DND-41 (cell line): Measurements from ENCODE around the gene UNC5CL.

Source experiments
- ATAC-seq: fragments of 200-7000 bp; cut with Tn5 transposase; 3 replicates; pipeline ENCODE4 v1.9.1; 2021; ENCODE audit warnings: low read depth; ENCODE audit not compliant: insufficient read depth
- DNase-seq: peaks from one replicate; pipeline ENCODE4 v3.0.0-alpha.2; 2020
- H2AFZ ChIP-seq: 2 replicates; pipeline ENCODE4 v1.6.0; 2012; ENCODE audit warnings: low read depth, low read length
- H3K27ac ChIP-seq: 2 replicates; pipeline ENCODE4 v1.5.1; 2012; ENCODE audit warnings: low read length, inconsistent platforms
- H3K27me3 ChIP-seq: fragments of 200-600 bp; sonication (generic); 2 replicates; pipeline ENCODE4 v1.6.0; 2012; ENCODE audit warnings: low read length, mild to moderate bottlenecking, inconsistent platforms; ENCODE audit not compliant: insufficient read depth, poor library complexity
- H3K36me3 ChIP-seq: 2 replicates; pipeline ENCODE4 v1.5.1; 2012; ENCODE audit warnings: low read length, inconsistent platforms; ENCODE audit not compliant: insufficient read depth
- H3K4me1 ChIP-seq: 2 replicates; pipeline ENCODE4 v1.5.1; 2012; ENCODE audit warnings: mild to moderate bottlenecking, low read length; ENCODE audit not compliant: insufficient read depth
- H3K4me2 ChIP-seq: 2 replicates; pipeline ENCODE4 v1.6.0; 2012; ENCODE audit warnings: mild to moderate bottlenecking, moderate library complexity, low read length, inconsistent platforms; ENCODE audit not compliant: insufficient read depth
- H3K4me3 ChIP-seq, 2 experiments: fragments of 200-600 bp in 1 of 2; shearing (Covaris generic) in 1 of 2; 2 replicates each; pipeline ENCODE4 v1.5.1; 2012 to 2016; ENCODE audit warnings: inconsistent platforms in 2 of 2, low read length in 2 of 2, mild to moderate bottlenecking in 2 of 2, low read depth in 1 of 2, moderate library complexity in 1 of 2
- H3K79me2 ChIP-seq: 2 replicates; pipeline ENCODE4 v1.6.0; 2012; ENCODE audit warnings: low read length, inconsistent platforms; ENCODE audit not compliant: insufficient read depth
- H3K9ac ChIP-seq: 2 replicates; pipeline ENCODE4 v1.6.0; 2012; ENCODE audit warnings: low read depth, mild to moderate bottlenecking, inconsistent platforms, low read length, moderate library complexity
- H3K9me3 ChIP-seq: 2 replicates; pipeline ENCODE4 v1.5.1; 2012; ENCODE audit warnings: low read length, moderate library complexity, mild to moderate bottlenecking, inconsistent platforms; ENCODE audit not compliant: insufficient read depth, severe bottlenecking
- H4K20me1 ChIP-seq: 2 replicates; pipeline ENCODE4 v1.6.0; 2012; ENCODE audit warnings: low read length; ENCODE audit not compliant: insufficient read depth
- CTCF ChIP-seq: IDR thresholded peaks from 2 replicates; pipeline ENCODE4 v1.5.1; 2012; ENCODE audit warnings: borderline replicate concordance, low read length, moderate library complexity, mild to moderate bottlenecking; ENCODE audit not compliant: poor library complexity, severe bottlenecking; ENCODE audit errors: extremely low read depth
- EZH2 ChIP-seq: IDR thresholded peaks from 3 replicates; pipeline ENCODE4 v1.6.1; 2012; ENCODE audit warnings: borderline replicate concordance, low read depth, mild to moderate bottlenecking, moderate library complexity, low read length, inconsistent platforms; ENCODE audit not compliant: severe bottlenecking

The UNC5CL gene

GRCh38 chr6:41037107-41037900 lies 1.7 kb downstream of the UNC5CL start:
- no peak overlapping the region for H2AFZ ChIP-seq
- H3K27me3 ChIP-seq: no peaks in the 10 kb centered on the region
- no peaks in the 10 kb centered on the region for H3K79me2 ChIP-seq
- no peak overlapping the region for H3K9ac ChIP-seq
- no peaks in the 10 kb centered on the region for H3K4me1 ChIP-seq
- DNase-seq (no peak), ATAC-seq (no peak)
- TF ChIP-seq CTCF: no peak
- no peak for TF ChIP-seq EZH2
- no peaks in the 10 kb centered on the region for H4K20me1 ChIP-seq
- no peak overlapping the region for H3K27ac ChIP-seq
- no peak overlapping the region for H3K4me3 ChIP-seq
- H3K9me3 ChIP-seq: no peaks in the 10 kb centered on the region
- H3K4me2 ChIP-seq: no peak overlapping the region
- no peaks in the 10 kb centered on the region for H3K36me3 ChIP-seq

- ATAC-seq: no peak
- Histone ChIP-seq H3K4me2 (no peak overlapping the region), H3K27me3 (no peaks in the 10 kb centered on the region), H3K4me1 (no peaks in the 10 kb centered on the region), H3K9ac (no peak overlapping the region), H3K27ac (no peak overlapping the region), H3K9me3 (no peaks in the 10 kb centered on the region), H3K4me3 (no peak overlapping the region), H2AFZ (no peak overlapping the region), H3K36me3 (no peaks in the 10 kb centered on the region), H3K79me2 (no peaks in the 10 kb centered on the region), H4K20me1 (no peaks in the 10 kb centered on the region)
- no peak for DNase-seq
- TF ChIP-seq EZH2 (no peak), CTCF (no peak)
Observed at GRCh38 chr6:41036601-41037000, 2.4 kb downstream of the UNC5CL start.

GRCh38 chr6:41036186-41036585 lies 2.8 kb downstream of the UNC5CL start:
- Histone ChIP-seq H3K79me2 (no peaks in the 10 kb centered on the region), H3K4me3 (no peak overlapping the region), H3K36me3 (no peaks in the 10 kb centered on the region), H3K4me1 (no peaks in the 10 kb centered on the region), H2AFZ (no peak overlapping the region), H3K4me2 (no peak overlapping the region), H3K9ac (no peak overlapping the region), H3K27me3 (no peaks in the 10 kb centered on the region), H4K20me1 (no peaks in the 10 kb centered on the region), H3K9me3 (no peaks in the 10 kb centered on the region), H3K27ac (no peak overlapping the region)
- TF ChIP-seq EZH2: no peak
- TF ChIP-seq CTCF: no peak
- ATAC-seq (no peak), DNase-seq (no peak)
